H1 (cell line): Measurements from ENCODE around the gene CNDP2. TPM values are rescaled to one million over a fixed set of nuclear protein-coding genes. Genes with fewer than 3 reads are reported as not detected.

ENCODE experiments used
- CTCF ChIA-PET: fragments of 300-600 bp; sonication (Branson Sonifier 250); formaldehyde crosslinking; loops from one replicate; lab custom pipeline; 2021; ENCODE audit not compliant: partially characterized antibody; lab: Charles Lee
- POLR2A ChIA-PET: fragments of 300-600 bp; sonication (Branson Sonifier 250); formaldehyde crosslinking; loops from one replicate; lab custom pipeline; 2021; ENCODE audit warnings: inconsistent platforms; ENCODE audit not compliant: partially characterized antibody; lab: Charles Lee
- DNase-seq, 2 experiments: peaks; one replicate each; pipeline versions ENCODE4 v3.0.0 to v3.0.0-alpha.2; 2010 to 2022; ENCODE audit warnings: low spot score in 2 of 2, low read depth in 1 of 2, mixed read lengths in 1 of 2
- FAIRE-seq: peaks from 2 replicates; lab custom pipeline; 2011; peaks lifted over from hg19 to GRCh38; lab: Jason Lieb, UNC
- H2AFZ ChIP-seq: 2 replicates; pipeline ENCODE4 v1.8.1; 2012; ENCODE audit warnings: low read length, inconsistent platforms
- H2AK5ac ChIP-seq: 2 replicates; pipeline ENCODE4 v1.6.1; 2013; ENCODE audit warnings: low read depth, low read length
- H2BK120ac ChIP-seq: replicated peaks from 2 replicates; pipeline ENCODE3; 2013; ENCODE audit warnings: low read depth, low read length, inconsistent platforms
- H2BK12ac ChIP-seq: 2 replicates; pipeline ENCODE4 v1.6.1; 2013; ENCODE audit warnings: low read depth, low read length
- H2BK15ac ChIP-seq: 2 replicates; pipeline ENCODE4 v1.6.1; 2013; ENCODE audit warnings: low read length
- H2BK20ac ChIP-seq: 2 replicates; pipeline ENCODE4 v1.6.1; 2013; ENCODE audit warnings: low read length
- H2BK5ac ChIP-seq: 2 replicates; pipeline ENCODE4 v1.6.1; 2013; ENCODE audit warnings: low read depth, low read length
- H3K14ac ChIP-seq: 2 replicates; pipeline ENCODE4 v1.6.1; 2013; ENCODE audit warnings: inconsistent platforms; ENCODE audit not compliant: insufficient read length
- H3K18ac ChIP-seq: 2 replicates; pipeline ENCODE4 v1.6.1; 2013; ENCODE audit warnings: low read length; ENCODE audit errors: extremely low read depth
- H3K23ac ChIP-seq: 2 replicates; pipeline ENCODE4 v1.6.1; 2013; ENCODE audit warnings: inconsistent platforms; ENCODE audit not compliant: insufficient read length
- H3K23me2 ChIP-seq: 2 replicates; pipeline ENCODE4 v1.6.1; 2013; ENCODE audit warnings: low read depth, low read length
- H3K27ac ChIP-seq: 2 replicates; pipeline ENCODE4 v1.6.1; 2011; ENCODE audit warnings: low read depth, low read length, inconsistent platforms
- H3K27me3 ChIP-seq, 4 experiments: replicated peaks in 1 of 4; 1 replicate in 1 of 4; 2 replicates in 3 of 4; pipeline versions ENCODE4 v1.6.1 to v1.8.1; 2011 to 2013; ENCODE audit warnings: low read length in 3 of 4, mild to moderate bottlenecking in 3 of 4, inconsistent platforms in 2 of 4, mixed read lengths in 2 of 4, moderate library complexity in 1 of 4; ENCODE audit not compliant: control insufficient read depth in 3 of 4, insufficient read depth in 3 of 4; ENCODE audit errors: extremely low read depth in 1 of 4
- H3K36me3 ChIP-seq, 4 experiments: 2 replicates each; pipeline versions ENCODE4 v1.6.1 to v1.8.1; 2011 to 2013; ENCODE audit warnings: mild to moderate bottlenecking in 4 of 4, low read length in 3 of 4, moderate library complexity in 2 of 4, control low read depth in 1 of 4, inconsistent platforms in 1 of 4; ENCODE audit not compliant: insufficient read depth in 4 of 4, control insufficient read depth in 2 of 4
- H3K4ac ChIP-seq: replicated peaks from 2 replicates; pipeline ENCODE3; 2013; ENCODE audit warnings: low read length, low read depth, mixed read lengths, inconsistent platforms; ENCODE audit not compliant: insufficient read length
- H3K4me1 ChIP-seq, 4 experiments: replicated peaks in 1 of 4; 1 replicate in 1 of 4; 2 replicates in 3 of 4; pipeline versions ENCODE4 v1.6.1 to v1.8.1; 2011 to 2013; ENCODE audit warnings: low read length in 3 of 4, inconsistent platforms in 2 of 4, mixed read lengths in 1 of 4; ENCODE audit not compliant: insufficient read depth in 4 of 4, control insufficient read depth in 3 of 4
- H3K4me2 ChIP-seq, 2 experiments: 2 replicates each; pipeline versions ENCODE4 v1.6.1 to v1.8.1; 2011 to 2013; ENCODE audit warnings: low read depth in 2 of 2, low read length in 2 of 2, control low read depth in 1 of 2, inconsistent platforms in 1 of 2, mild to moderate bottlenecking in 1 of 2; ENCODE audit not compliant: insufficient read depth in 1 of 2
- H3K4me3 ChIP-seq, 4 experiments: fragments of 200-600, 300-600 bp in 1 of 4; sonication (generic), shearing (Covaris generic), sonication (Bioruptor Twin) in 1 of 4; 2 replicates each; pipeline versions ENCODE4 v1.5.1 to v1.8.1; 2011 to 2016; ENCODE audit warnings: low read length in 4 of 4, low read depth in 3 of 4, control low read depth in 2 of 4, inconsistent platforms in 2 of 4, mild to moderate bottlenecking in 2 of 4, mixed read lengths in 1 of 4, moderate library complexity in 1 of 4; ENCODE audit not compliant: insufficient read depth in 2 of 4; ENCODE audit errors: extremely low read depth in 1 of 4
- H3K56ac ChIP-seq: replicated peaks from 2 replicates; pipeline ENCODE3; 2013; ENCODE audit warnings: low read depth, mild to moderate bottlenecking, mixed read lengths, low read length, inconsistent platforms; ENCODE audit not compliant: insufficient read length
- H3K79me1 ChIP-seq: 2 replicates; pipeline ENCODE4 v1.6.1; 2013; ENCODE audit warnings: low read depth, low read length, control low read depth
- H3K79me2 ChIP-seq, 2 experiments: 2 replicates each; pipeline versions ENCODE4 v1.6.1 to v1.8.1; 2012 to 2013; ENCODE audit warnings: low read length in 2 of 2, mild to moderate bottlenecking in 2 of 2, inconsistent platforms in 1 of 2; ENCODE audit not compliant: insufficient read depth in 2 of 2, control insufficient read depth in 1 of 2
- H3K9ac ChIP-seq, 4 experiments: replicated peaks in 1 of 4; 1 replicate in 1 of 4; 2 replicates in 3 of 4; pipeline versions ENCODE4 v1.6.1 to v1.8.1; 2011 to 2013; ENCODE audit warnings: low read depth in 3 of 4, low read length in 3 of 4, control low read depth in 2 of 4, mild to moderate bottlenecking in 2 of 4, moderate library complexity in 2 of 4, inconsistent platforms in 1 of 4; ENCODE audit errors: extremely low read depth in 1 of 4
- H3K9me3 ChIP-seq, 2 experiments: 2 replicates each; pipeline versions ENCODE4 v1.6.1 to v1.8.1; 2012 to 2013; ENCODE audit warnings: mild to moderate bottlenecking in 2 of 2, moderate library complexity in 2 of 2, control low read depth in 1 of 2, inconsistent platforms in 1 of 2, low read depth in 1 of 2, low read length in 1 of 2, mixed read lengths in 1 of 2; ENCODE audit not compliant: insufficient read depth in 2 of 2
- H4K20me1 ChIP-seq, 2 experiments: replicated peaks in 1 of 2; 2 replicates each; pipeline versions ENCODE3 to v1.8.1; 2011 to 2013; ENCODE audit warnings: inconsistent platforms in 2 of 2, low read length in 2 of 2, mild to moderate bottlenecking in 1 of 2; ENCODE audit not compliant: insufficient read depth in 2 of 2, control insufficient read depth in 1 of 2
- H4K5ac ChIP-seq: 2 replicates; pipeline ENCODE4 v1.6.1; 2013; ENCODE audit warnings: low read length, low read depth, mixed read lengths, inconsistent platforms; ENCODE audit not compliant: insufficient read length
- H4K8ac ChIP-seq: 2 replicates; pipeline ENCODE4 v1.8.0; 2013; ENCODE audit warnings: mild to moderate bottlenecking, moderate library complexity, low read length, inconsistent platforms; ENCODE audit not compliant: insufficient read depth; ENCODE audit errors: extremely low read depth
- H4K91ac ChIP-seq: replicated peaks from 2 replicates; pipeline ENCODE3; 2013; ENCODE audit warnings: low read length, mixed read lengths, inconsistent platforms; ENCODE audit not compliant: insufficient read length
- CBX5 ChIP-seq: fragments of 300-800, 300-1000 bp; sonication (generic); IDR thresholded peaks from 2 replicates; pipeline ENCODE4 v1.7.1; 2016; ENCODE audit warnings: antibody characterized with exemption, low read length, low read depth
- EZH2 ChIP-seq: fragments of 200-600 bp; sonication (generic); IDR thresholded peaks from 2 replicates; pipeline ENCODE4 v1.7.1; 2012; ENCODE audit warnings: low read depth, mild to moderate bottlenecking, moderate library complexity, low read length, inconsistent platforms; ENCODE audit not compliant: severe bottlenecking
- GABPA ChIP-seq: IDR thresholded peaks from 2 replicates; pipeline ENCODE4 v1.6.1; 2011; ENCODE audit warnings: mild to moderate bottlenecking, low read length, moderate library complexity, borderline replicate concordance; ENCODE audit not compliant: insufficient read depth
- KDM4A ChIP-seq: IDR thresholded peaks from one replicate; pipeline ENCODE4 v1.7.1; 2012; ENCODE audit warnings: low read depth, mild to moderate bottlenecking, moderate library complexity, low read length, inconsistent platforms; ENCODE audit not compliant: severe bottlenecking
- NRF1 ChIP-seq: IDR thresholded peaks from 2 replicates; pipeline ENCODE4 v1.6.1; 2011; ENCODE audit warnings: mild to moderate bottlenecking, low read depth, low read length, improper control_type of control experiment
- RBBP5 ChIP-seq: IDR thresholded peaks from 2 replicates; pipeline ENCODE4 v1.7.1; 2012; ENCODE audit warnings: low read depth, mild to moderate bottlenecking, inconsistent platforms, low read length, moderate library complexity, borderline replicate concordance
- SIX5 ChIP-seq: IDR thresholded peaks from 2 replicates; pipeline ENCODE4 v1.6.1; 2011; ENCODE audit warnings: mild to moderate bottlenecking, low read depth, low read length
- SP1 ChIP-seq: IDR thresholded peaks from 2 replicates; pipeline ENCODE4 v1.6.1; 2011; ENCODE audit warnings: low read depth, low read length
- SUZ12 ChIP-seq: fragments of 200-600 bp; sonication (generic); IDR thresholded peaks from 2 replicates; pipeline ENCODE4 v1.6.1; 2012; ENCODE audit warnings: mild to moderate bottlenecking, inconsistent platforms, low read length, moderate library complexity, mixed read lengths
- TCF12 ChIP-seq: IDR thresholded peaks from 2 replicates; pipeline ENCODE4 v1.6.1; 2011; ENCODE audit warnings: low read depth, mild to moderate bottlenecking, low read length
- YY1 ChIP-seq: IDR thresholded peaks from 2 replicates; pipeline ENCODE4 v1.6.1; 2011; ENCODE audit warnings: low read depth, mild to moderate bottlenecking, low read length
- WGBS, 2 experiments: shearing (Covaris generic) in 1 of 2; methylation state at CpG; one replicate each; pipeline versions ENCODE4 v1.1.6 to v1.1.7; 2013 to 2015; ENCODE audit warnings: low lambda C conversion rate in 2 of 2, mixed read lengths in 2 of 2, inconsistent platforms in 1 of 2, low coverage in 1 of 2, missing lambda C conversion rate in 1 of 2; ENCODE audit not compliant: insufficient replicate concordance in 2 of 2, insufficient coverage in 1 of 2, insufficient read length in 1 of 2; ENCODE audit errors: extremely low coverage in 1 of 2, missing lambda C conversion rate in 1 of 2; 5-methylcytosine and 5-hydroxymethylcytosine counted together
- polyA plus RNA-seq, 7 experiments: library from polyadenylated mRNA; depleted of rRNA in 3 of 7; stranded (reverse) in 5 of 7; unstranded in 2 of 7; fragments of >200 nt in 5 of 7; fragments of 200-250 nt in 2 of 7; gene quantifications; 1 replicate in 5 of 7; 2 replicates in 1 of 7; 4 replicates in 1 of 7; pipeline versions ENCODE4 v1.2.1 to v1.2.3, GENCODE V29; 2011 to 2013; ENCODE audit warnings: missing spikeins in 2 of 7, mixed read lengths in 2 of 7
- total RNA-seq: library from RNA; stranded (reverse); fragmentation: NEBNext Ultra II Directional; extraction: Animal tissue kit (Norgen Biotek cat#: 25700); gene quantifications from 2 replicates; pipeline ENCODE4 v1.2.1, GENCODE V29; 2021
- TF ChIP-seq, protein P1 (sequence below): IDR thresholded peaks from 2 replicates; pipeline ENCODE4 v1.6.1; 2011; ENCODE audit warnings: low read depth, mild to moderate bottlenecking, low read length; ENCODE audit not compliant: insufficient read depth

CNDP2 gene
- total and polyA plus RNA-seq, 2 of the 8 experiments (the other 6 are each of a cell fraction or from before 2014, with no cell fraction given): 71.8 to 243 TPM

DNA sequence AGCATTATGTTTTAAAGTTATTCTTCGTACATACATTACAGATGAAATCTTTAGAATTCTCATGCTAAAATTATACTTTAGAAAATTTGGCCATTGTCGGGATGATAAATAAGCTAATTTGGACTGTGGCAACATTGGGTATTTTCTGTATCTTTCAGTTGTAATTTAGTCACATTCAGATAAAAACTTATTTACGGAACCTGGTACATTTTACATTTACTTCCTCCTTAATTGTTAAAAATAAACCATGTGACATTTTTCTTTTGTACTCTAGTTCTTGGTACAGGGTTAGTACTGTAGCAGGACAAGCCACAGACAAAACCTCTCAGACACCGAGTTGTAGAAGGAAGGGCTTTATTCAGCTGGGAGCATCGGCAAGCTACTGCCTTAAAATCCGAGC, 4.2 kb downstream of the CNDP2 start:
- Histone ChIP-seq H2AFZ (no peak overlapping the region), H2BK12ac (no peak overlapping the region), H2BK5ac (no peak overlapping the region), H4K8ac (no peak overlapping the region), H3K56ac (no peak overlapping the region), H3K9ac (no peak overlapping the region), H3K18ac (no peak overlapping the region), H3K23me2 (peaks cover 2% of the 10 kb centered on the region; the same call in 1 of the 2 replicates), H3K4ac (no peak overlapping the region), H3K79me1 (peaks cover 9% of the 10 kb centered on the region; the same call in 1 of the 2 replicates), H3K4me1 (peaks cover 2 to 16% (median 5%) of the 10 kb centered on the region in 4 experiments; a peak in 5 of 7 replicates), H3K4me2 (no peak overlapping the region), H4K5ac (no peak overlapping the region), H3K9me3 (no peaks in the 10 kb centered on the region), H3K27me3 (no peaks in the 10 kb centered on the region), H2BK20ac (no peak overlapping the region), H3K36me3 (peaks cover 18 to 42% (median 31%) of the 10 kb centered on the region in 4 experiments), H2BK15ac (no peak overlapping the region), H4K20me1 (peaks cover 2 to 11% of the 10 kb centered on the region in 2 experiments), H3K23ac (no peak overlapping the region), H3K4me3 (no peak overlapping the region), H2AK5ac (no peak overlapping the region), H3K79me2 (peaks cover 19 to 36% of the 10 kb centered on the region in 2 experiments), H3K27ac (no peak overlapping the region), H2BK120ac (no peak overlapping the region), H4K91ac (no peak overlapping the region), H3K14ac (no peak overlapping the region)
- no peak for TF ChIP-seq SUZ12
- no peak for TF ChIP-seq TCF12
- no peak for TF ChIP-seq KDM4A
- no peak for TF ChIP-seq NRF1
- no peak for TF ChIP-seq RBBP5
- no peak for TF ChIP-seq CBX5
- TF ChIP-seq, protein P1, sequence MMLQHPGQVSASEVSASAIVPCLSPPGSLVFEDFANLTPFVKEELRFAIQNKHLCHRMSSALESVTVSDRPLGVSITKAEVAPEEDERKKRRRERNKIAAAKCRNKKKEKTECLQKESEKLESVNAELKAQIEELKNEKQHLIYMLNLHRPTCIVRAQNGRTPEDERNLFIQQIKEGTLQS: no peak
- no peak for TF ChIP-seq SP1
- no peak for TF ChIP-seq GABPA
- TF ChIP-seq EZH2: no peak
- TF ChIP-seq YY1: no peak
- TF ChIP-seq SIX5: no peak
- 87% methylated on average over 6 of the region's 6 CpGs; no CpG with 5 or more reads in 1 of the 2 experiments for WGBS, 2 experiments
- ChIA-PET POLR2A (no interaction called here), CTCF (interaction anchor here (0.6 to 1.2 kb wide), 2 partner anchors 51 to 117 kb away, joined by 3 read pairs; no protein-coding TSS in a partner anchor)
- DNase-seq: no peak
- FAIRE-seq: no peak
